MCF 10A (cell line): Measurements from ENCODE around the gene ARL5B. TPM values are rescaled to one million over a fixed set of nuclear protein-coding genes. Genes with fewer than 3 reads are reported as not detected.
A peak's percentile ranks its signal among the peaks of the same experiment; 100 is the strongest.

ENCODE experiments used
- BruUV-seq: library from RNA; stranded (reverse); fragments of 400-500 nt; replicated peaks from 2 replicates; lab custom pipeline; 2021; lab: Mats Ljungman, UMichigan
- CTCF ChIA-PET: fragments of 300-600 bp; sonication (Branson Sonifier 250); formaldehyde crosslinking; extraction: SDS; loops from one replicate; lab custom pipeline; 2021; ENCODE audit warnings: antibody characterized with exemption, inconsistent platforms; lab: Yijun Ruan, JAX
- POLR2A ChIA-PET: fragments of 300-600, 350-650 bp; sonication (Branson Sonifier 250); formaldehyde crosslinking; extraction: SDS; loops from one replicate; lab custom pipeline; 2020; ENCODE audit warnings: antibody characterized with exemption, inconsistent platforms; lab: Yijun Ruan, JAX
- DNase-seq: peaks from one replicate; pipeline ENCODE4 v3.0.0-alpha.2; 2018; ENCODE audit not compliant: unreplicated experiment
- H3K27ac Mint-ChIP-seq: one replicate; pipeline ENCODE4 v1.8.0; 2022; ENCODE audit warnings: mild to moderate bottlenecking, low read depth, mixed read lengths; ENCODE audit not compliant: unreplicated experiment
- H3K27me3 Mint-ChIP-seq: one replicate; pipeline ENCODE4 v1.8.0; 2022; ENCODE audit warnings: mixed read lengths; ENCODE audit not compliant: insufficient read depth, unreplicated experiment
- H3K36me3 Mint-ChIP-seq: one replicate; pipeline ENCODE4 v1.8.0; 2022; ENCODE audit warnings: mild to moderate bottlenecking, moderate library complexity, mixed read lengths; ENCODE audit not compliant: insufficient read depth, unreplicated experiment
- H3K4me1 Mint-ChIP-seq: one replicate; pipeline ENCODE4 v1.8.0; 2022; ENCODE audit warnings: mixed read lengths; ENCODE audit not compliant: insufficient read depth, unreplicated experiment
- H3K4me3 Mint-ChIP-seq: one replicate; pipeline ENCODE4 v1.8.0; 2022; ENCODE audit warnings: mild to moderate bottlenecking, moderate library complexity, mixed read lengths; ENCODE audit not compliant: unreplicated experiment
- H3K9me3 Mint-ChIP-seq: one replicate; pipeline ENCODE4 v1.8.0; 2022; ENCODE audit warnings: mixed read lengths; ENCODE audit not compliant: unreplicated experiment
- intact Hi-C: fragments of 100-400 bp; cut with micrococcal nuclease; formaldehyde crosslinking; loops from 2 replicates; pipeline ENCODE4 v1.14.1; 2022
- total RNA-seq: library from RNA; stranded (reverse); gene quantifications from 2 replicates; pipeline ENCODE4 v1.2.3, GENCODE V29; 2022
- TF ChIP-seq, protein P1 (sequence below): fragments of 200-600 bp; IDR thresholded peaks from one replicate; pipeline ENCODE4 v1.8.0; 2022; ENCODE audit warnings: antibody characterized with exemption, mild to moderate bottlenecking; ENCODE audit not compliant: unreplicated experiment

Gene ARL5B
- total RNA-seq, 1 experiment from 2014 or later = 22.0 TPM

DNA sequence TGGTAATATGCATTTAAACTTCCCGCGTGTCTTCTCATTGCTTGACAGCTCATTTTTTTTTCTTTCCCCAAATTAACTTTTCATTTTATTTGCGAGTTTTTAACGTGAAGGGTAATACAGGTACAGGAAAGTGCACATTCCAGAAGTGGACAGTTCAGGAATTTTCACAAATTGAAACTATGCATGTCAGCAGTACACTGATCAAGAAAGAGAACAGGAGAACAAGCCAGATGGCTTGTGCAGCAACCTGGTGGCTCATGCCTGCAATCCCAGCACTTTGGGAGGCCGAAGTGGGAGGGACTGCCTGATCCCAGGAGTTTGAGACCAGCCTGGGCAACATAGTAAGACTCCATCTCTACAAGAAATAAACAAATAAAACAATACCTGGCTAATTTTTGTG, 28.5 kb downstream of the ARL5B start:
- peaks cover 7% of the 10 kb centered on the region for H3K36me3 Mint-ChIP-seq
- no peaks in the 10 kb centered on the region for H3K27me3 Mint-ChIP-seq
- H3K9me3 Mint-ChIP-seq = no peaks in the 10 kb centered on the region
- no peak overlapping the region for H3K4me3 Mint-ChIP-seq
- BruUV-seq = no TSS peak
- no peak for DNase-seq
- CTCF ChIA-PET = interaction anchor here (0.7 to 2.5 kb wide), 3 partner anchors 16 to 298 kb away, joined by 5 to 14 read pairs (median 6); no protein-coding TSS in a partner anchor
- intact Hi-C loops = loop anchor here (2.0 to 5.0 kb wide), 3 partner anchors 105 to 1129 kb away; partner anchors contain the start of gene PLXDC2
- POLR2A ChIA-PET = interaction anchor here (0.6 to 0.7 kb wide), 2 partner anchors 577 to 1112 kb away, joined by 3 read pairs; no protein-coding TSS in a partner anchor
- TF ChIP-seq, protein P1, sequence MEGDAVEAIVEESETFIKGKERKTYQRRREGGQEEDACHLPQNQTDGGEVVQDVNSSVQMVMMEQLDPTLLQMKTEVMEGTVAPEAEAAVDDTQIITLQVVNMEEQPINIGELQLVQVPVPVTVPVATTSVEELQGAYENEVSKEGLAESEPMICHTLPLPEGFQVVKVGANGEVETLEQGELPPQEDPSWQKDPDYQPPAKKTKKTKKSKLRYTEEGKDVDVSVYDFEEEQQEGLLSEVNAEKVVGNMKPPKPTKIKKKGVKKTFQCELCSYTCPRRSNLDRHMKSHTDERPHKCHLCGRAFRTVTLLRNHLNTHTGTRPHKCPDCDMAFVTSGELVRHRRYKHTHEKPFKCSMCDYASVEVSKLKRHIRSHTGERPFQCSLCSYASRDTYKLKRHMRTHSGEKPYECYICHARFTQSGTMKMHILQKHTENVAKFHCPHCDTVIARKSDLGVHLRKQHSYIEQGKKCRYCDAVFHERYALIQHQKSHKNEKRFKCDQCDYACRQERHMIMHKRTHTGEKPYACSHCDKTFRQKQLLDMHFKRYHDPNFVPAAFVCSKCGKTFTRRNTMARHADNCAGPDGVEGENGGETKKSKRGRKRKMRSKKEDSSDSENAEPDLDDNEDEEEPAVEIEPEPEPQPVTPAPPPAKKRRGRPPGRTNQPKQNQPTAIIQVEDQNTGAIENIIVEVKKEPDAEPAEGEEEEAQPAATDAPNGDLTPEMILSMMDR = no peak
- no peak overlapping the region for H3K27ac Mint-ChIP-seq
- H3K4me1 Mint-ChIP-seq = peaks cover 14% of the 10 kb centered on the region

DNA sequence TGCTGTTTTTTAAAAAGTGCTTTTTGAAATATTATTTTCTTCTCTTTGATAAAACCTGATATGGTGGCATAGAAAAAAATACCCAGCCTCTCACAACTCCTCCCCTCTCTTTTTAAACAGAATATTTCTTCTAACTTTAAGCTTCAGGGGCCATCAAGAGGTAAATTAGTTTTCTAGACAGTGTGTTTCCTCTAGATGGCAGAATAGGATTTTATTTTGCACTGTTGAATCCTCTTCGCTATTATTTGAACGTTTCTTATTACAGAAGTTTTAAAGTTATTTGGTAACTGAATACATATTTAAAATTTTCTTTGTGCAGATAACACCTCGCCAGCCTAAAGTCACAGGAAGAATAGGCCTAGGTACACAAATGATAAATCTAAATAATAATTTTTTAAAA, 30.3 kb downstream of the ARL5B start:
- intact Hi-C loops = loop anchor here (2.0 to 5.0 kb wide), 3 partner anchors 103 to 1127 kb away; partner anchors contain the start of gene PLXDC2
- peak; percentile 50 for DNase-seq
- no peaks in the 10 kb centered on the region for H3K9me3 Mint-ChIP-seq
- H3K4me3 Mint-ChIP-seq = no peak overlapping the region
- POLR2A ChIA-PET = interaction anchor here (0.7 to 1.0 kb wide), 2 partner anchors 30 to 1118 kb away, joined by 4 to 6 read pairs; partner anchors contain the start of gene ARL5B
- no peaks in the 10 kb centered on the region for H3K4me1 Mint-ChIP-seq
- no TSS peak for BruUV-seq
- H3K27ac Mint-ChIP-seq = no peak overlapping the region
- H3K36me3 Mint-ChIP-seq = no peaks in the 10 kb centered on the region
- TF ChIP-seq, protein P1 = peak; percentile 43
- H3K27me3 Mint-ChIP-seq = no peaks in the 10 kb centered on the region
- CTCF ChIA-PET = interaction anchor here (0.6 to 2.5 kb wide), 9 partner anchors 14 to 1126 kb away, joined by 3 to 14 read pairs (median 4); partner anchors contain the start of gene PLXDC2

DNA sequence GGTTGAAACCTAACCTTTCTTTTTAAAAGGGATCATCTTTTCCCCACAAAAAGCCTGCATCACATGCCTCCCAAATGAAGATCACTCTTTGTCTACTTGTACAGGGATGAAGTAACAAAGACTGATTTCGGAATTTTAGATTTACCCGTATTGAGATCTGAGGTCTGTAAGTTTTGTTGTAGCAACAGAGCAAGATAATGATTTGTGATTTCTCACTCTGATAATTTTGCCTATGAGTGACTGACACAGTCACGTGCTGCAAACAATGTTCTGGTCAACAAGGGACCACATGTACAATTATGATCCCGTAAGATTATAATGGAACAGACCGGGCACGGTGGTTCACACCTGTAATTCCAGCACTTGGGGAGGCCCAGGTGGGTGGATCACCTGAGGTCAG, 31.3 kb downstream of the ARL5B start:
- CTCF ChIA-PET = interaction anchor here (0.6 to 1.0 kb wide), 2 partner anchors 25 to 617 kb away, joined by 3 to 7 read pairs; no protein-coding TSS in a partner anchor
- intact Hi-C loops = no loop called here
- BruUV-seq = no TSS peak

More for the DNA sequence above, 31.3 kb downstream of the ARL5B start:
- H3K4me1 Mint-ChIP-seq = no peaks in the 10 kb centered on the region
- H3K9me3 Mint-ChIP-seq = no peaks in the 10 kb centered on the region
- no peaks in the 10 kb centered on the region for H3K36me3 Mint-ChIP-seq
- H3K27me3 Mint-ChIP-seq = no peaks in the 10 kb centered on the region
- POLR2A ChIA-PET = no interaction called here
- H3K27ac Mint-ChIP-seq = no peak overlapping the region
- DNase-seq = no peak
- H3K4me3 Mint-ChIP-seq = no peak overlapping the region
- TF ChIP-seq, protein P1 = no peak
